ENCODE data around the gene KIRREL1. TPM values are rescaled to one million over a fixed set of nuclear protein-coding genes. Genes with fewer than 3 reads are reported as not detected.
A peak's percentile ranks its signal among the peaks of the same experiment; 100 is the strongest.

The KIRREL1 gene
- total RNA-seq, 1 experiment from 2014 or later, result 145 TPM

GRCh38 chr1:157992833-157993146, 655 bp upstream of the KIRREL1 start:
- no TSS peak for BruUV-seq (replicated peaks)
- H3K4me1 ChIP-seq (ENCODE audit: control insufficient read depth, insufficient read depth, low read length), result peaks cover 38% of the 10 kb centered on the region
- H3K36me3 ChIP-seq (ENCODE audit: control insufficient read depth, insufficient read depth, low read length), result no peaks in the 10 kb centered on the region; the same call in none of the 2 replicates
- ChIA-PET POLR2A (interaction anchor here (0.7 kb wide), 2 partner anchors 12 to 45 kb away, joined by 4 to 5 read pairs; no protein-coding TSS in a partner anchor), CTCF (interaction anchor here (0.6 to 4.7 kb wide), 13 partner anchors 10 to 130 kb away, joined by 3 to 40 read pairs (median 6); no protein-coding TSS in a partner anchor)
- ATAC-seq (peak; percentile 35), DNase-seq (ENCODE audit: low read depth, low spot score) (no peak)
- in situ Hi-C loops (cut with HindIII; ENCODE audit: low pct_unique_long_range_greater_than_20kb, low sequenced_read_pairs), result no loop called here
- H3K27ac ChIP-seq (ENCODE audit: low read length), result peak overlapping the region; percentile 93
- no peaks in the 10 kb centered on the region for H3K9me3 ChIP-seq (ENCODE audit: control insufficient read depth, insufficient read depth, low read depth, low read length)
- TF ChIP-seq TCF7L2 (IDR thresholded peaks at IDR 0.05; ENCODE audit: low read depth, low read length), result no peak
- TF ChIP-seq POLR2AphosphoS5 (IDR thresholded peaks at IDR 0.05; ENCODE audit: low read depth, low read length), result no peak
- no peak for TF ChIP-seq SIN3A (IDR thresholded peaks at IDR 0.05; ENCODE audit: borderline replicate concordance, insufficient read depth, low read depth, low read length)
- no peak for TF ChIP-seq REST (IDR thresholded peaks at IDR 0.05; ENCODE audit: insufficient read depth in 1 of 2, low read depth in 2 of 2, low read length in 1 of 2)
- no peak for TF ChIP-seq CTCF (IDR thresholded peaks at IDR 0.05)
- no peaks in the 10 kb centered on the region for H3K27me3 ChIP-seq (ENCODE audit: control insufficient read depth, insufficient read depth, low read length)
- peak overlapping the region; percentile 89 to 95 for H3K4me3 ChIP-seq (ENCODE audit: low read depth in 2 of 2, low read length in 2 of 2)
- intact Hi-C loops (cut with micrococcal nuclease; ENCODE audit: unreplicated experiment), result loop anchor here (1.0 to 5.0 kb wide), 3 partner anchors 44 to 110 kb away; no protein-coding TSS in a partner anchor

DNA sequence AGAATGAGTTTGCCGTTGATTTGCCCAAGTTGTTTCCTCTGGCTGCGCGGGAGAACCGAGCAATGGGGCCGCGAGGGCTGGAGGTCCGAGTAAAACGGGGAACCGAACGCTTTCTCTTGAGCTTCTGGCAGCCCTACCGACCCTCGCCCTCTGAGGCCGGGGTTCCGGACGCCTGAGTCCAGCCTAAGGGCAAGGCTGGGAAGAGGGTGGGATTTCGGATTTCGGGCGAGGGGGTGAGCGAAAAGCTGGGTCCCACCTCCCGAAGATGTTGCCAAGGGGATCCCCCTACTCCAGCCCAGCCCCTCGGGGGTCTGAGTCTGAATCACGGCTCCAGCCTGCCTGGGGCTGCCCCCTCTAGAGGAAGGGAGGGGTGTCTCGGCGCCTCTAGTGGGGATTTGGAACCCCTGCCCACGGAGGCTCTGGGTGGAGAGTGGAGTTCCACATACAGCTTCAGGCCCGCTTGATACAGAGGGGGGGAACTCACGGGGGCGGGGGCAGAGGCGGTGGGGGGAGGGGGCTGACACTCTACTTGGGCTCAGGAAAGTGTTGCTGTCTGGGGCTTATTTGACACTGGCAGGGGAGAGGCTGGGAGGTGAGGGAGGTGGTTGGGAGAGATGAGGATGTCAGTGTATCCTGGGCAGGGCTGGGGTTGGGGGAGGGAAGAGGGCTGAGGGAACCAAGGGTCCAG, 617 bp downstream of the KIRREL1 start:
- ATAC-seq (peak; percentile 8; the same call in 1 of the 2 replicates), DNase-seq (ENCODE audit: low read depth, low spot score) (no peak)
- Histone ChIP-seq H3K4me1 (ENCODE audit: control insufficient read depth, insufficient read depth, low read length) (peaks cover 51% of the 10 kb centered on the region), H3K36me3 (ENCODE audit: control insufficient read depth, insufficient read depth, low read length) (no peaks in the 10 kb centered on the region; the same call in none of the 2 replicates), H3K9me3 (ENCODE audit: control insufficient read depth, insufficient read depth, low read depth, low read length) (no peaks in the 10 kb centered on the region), H3K4me3 (ENCODE audit: low read depth in 2 of 2, low read length in 2 of 2) (peak overlapping the region; percentile 89 to 95), H3K27me3 (ENCODE audit: control insufficient read depth, insufficient read depth, low read length) (no peaks in the 10 kb centered on the region), H3K27ac (ENCODE audit: low read length) (peak overlapping the region; percentile 94)
- CTCF ChIA-PET, result interaction anchor here (0.6 kb wide), 1 partner anchor 37 kb away, joined by 7 read pairs; no protein-coding TSS in a partner anchor
- no TSS peak for BruUV-seq (replicated peaks)
- intact Hi-C loops (cut with micrococcal nuclease; ENCODE audit: unreplicated experiment), result loop anchor here (5.0 kb wide), 1 partner anchor 108 kb away; no protein-coding TSS in a partner anchor
- TF ChIP-seq CTCF (IDR thresholded peaks at IDR 0.05) (peak; percentile 21; the same call in 1 of the 2 replicates), SIN3A (IDR thresholded peaks at IDR 0.05; ENCODE audit: borderline replicate concordance, insufficient read depth, low read depth, low read length) (no peak)
- in situ Hi-C loops (cut with HindIII; ENCODE audit: low pct_unique_long_range_greater_than_20kb, low sequenced_read_pairs), result no loop called here
- POLR2A ChIA-PET, result interaction anchor here (0.6 kb wide), 1 partner anchor 41 kb away, joined by 4 read pairs; no protein-coding TSS in a partner anchor

All from Panc1 (cell line).